ENCODE measurements around the gene APMAP.

- TF ChIP-seq, protein P1, sequence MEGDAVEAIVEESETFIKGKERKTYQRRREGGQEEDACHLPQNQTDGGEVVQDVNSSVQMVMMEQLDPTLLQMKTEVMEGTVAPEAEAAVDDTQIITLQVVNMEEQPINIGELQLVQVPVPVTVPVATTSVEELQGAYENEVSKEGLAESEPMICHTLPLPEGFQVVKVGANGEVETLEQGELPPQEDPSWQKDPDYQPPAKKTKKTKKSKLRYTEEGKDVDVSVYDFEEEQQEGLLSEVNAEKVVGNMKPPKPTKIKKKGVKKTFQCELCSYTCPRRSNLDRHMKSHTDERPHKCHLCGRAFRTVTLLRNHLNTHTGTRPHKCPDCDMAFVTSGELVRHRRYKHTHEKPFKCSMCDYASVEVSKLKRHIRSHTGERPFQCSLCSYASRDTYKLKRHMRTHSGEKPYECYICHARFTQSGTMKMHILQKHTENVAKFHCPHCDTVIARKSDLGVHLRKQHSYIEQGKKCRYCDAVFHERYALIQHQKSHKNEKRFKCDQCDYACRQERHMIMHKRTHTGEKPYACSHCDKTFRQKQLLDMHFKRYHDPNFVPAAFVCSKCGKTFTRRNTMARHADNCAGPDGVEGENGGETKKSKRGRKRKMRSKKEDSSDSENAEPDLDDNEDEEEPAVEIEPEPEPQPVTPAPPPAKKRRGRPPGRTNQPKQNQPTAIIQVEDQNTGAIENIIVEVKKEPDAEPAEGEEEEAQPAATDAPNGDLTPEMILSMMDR (IDR thresholded peaks at IDR 0.05): no peak
- no peak for TF ChIP-seq POLR2A (IDR thresholded peaks at IDR 0.05)
These were observed 30.8 kb upstream of the APMAP start for GRCh38 chr20:25023356-25023755.

Data from uterus (tissue), 2 donors.